Ascending aorta (tissue), 2 donors: ENCODE data around the gene RPL7L1. TPM values are rescaled to one million over a fixed set of nuclear protein-coding genes. Genes with fewer than 3 reads are reported as not detected.
"Not testable (repeated sequence)": the region's sequence is repeated elsewhere in the genome, so short reads cannot be mapped to it uniquely, and the experiment has no call there.

Source experiments
- DNase-seq, 2 donors: peaks; one replicate each; pipeline ENCODE4 v3.0.0-alpha.2; 2019; ENCODE audit warnings: low spot score in 2 of 2
- H3K27ac ChIP-seq, 2 donors: fragments of 200-600 bp; sonication (generic); one replicate each; pipeline ENCODE4 v1.5.1; 2016 to 2017; ENCODE audit warnings: mild to moderate bottlenecking in 1 of 2
- H3K27me3 ChIP-seq: fragments of 200-600 bp; sonication (generic); one replicate; pipeline ENCODE4 v1.5.1; 2017
- H3K36me3 ChIP-seq, 2 donors: fragments of 200-600 bp; sonication (generic); one replicate each; pipeline ENCODE4 v1.5.1; 2016
- H3K4me1 ChIP-seq, 2 donors: fragments of 200-600 bp; sonication (generic); one replicate each; pipeline ENCODE4 v1.5.1; 2016 to 2017; ENCODE audit warnings: mild to moderate bottlenecking in 1 of 2
- H3K4me3 ChIP-seq, 2 donors: fragments of 200-600 bp; sonication (generic); one replicate each; pipeline ENCODE4 v1.5.1; 2016 to 2017; ENCODE audit warnings: mild to moderate bottlenecking in 1 of 2
- H3K9me3 ChIP-seq, 2 donors: fragments of 200-600 bp; sonication (generic); one replicate each; pipeline ENCODE4 v1.5.1; 2016
- intact Hi-C: fragments of 100-400 bp; cut with DNase I; formaldehyde crosslinking; loops from one replicate; pipeline ENCODE4 v1.15.1; 2023
- total RNA-seq: library from RNA; depleted of rRNA; stranded (reverse); fragments of >200 nt; gene quantifications from one replicate; pipeline ENCODE4 v1.1.0, GENCODE V29; 2016
- TF ChIP-seq, protein P1 (sequence below), 3 experiments: fragments of 200-600 bp in 2 of 3; fragments of 450-650 bp in 1 of 3; sonication (generic) in 2 of 3; IDR thresholded peaks; one replicate each; pipeline ENCODE4 v1.5.1; 2016 to 2019; ENCODE audit warnings: antibody characterized with exemption in 3 of 3, mild to moderate bottlenecking in 1 of 3, moderate library complexity in 1 of 3

RPL7L1 gene
- total RNA-seq, 1 donor from 2014 or later, result 34.8 TPM

DNA sequence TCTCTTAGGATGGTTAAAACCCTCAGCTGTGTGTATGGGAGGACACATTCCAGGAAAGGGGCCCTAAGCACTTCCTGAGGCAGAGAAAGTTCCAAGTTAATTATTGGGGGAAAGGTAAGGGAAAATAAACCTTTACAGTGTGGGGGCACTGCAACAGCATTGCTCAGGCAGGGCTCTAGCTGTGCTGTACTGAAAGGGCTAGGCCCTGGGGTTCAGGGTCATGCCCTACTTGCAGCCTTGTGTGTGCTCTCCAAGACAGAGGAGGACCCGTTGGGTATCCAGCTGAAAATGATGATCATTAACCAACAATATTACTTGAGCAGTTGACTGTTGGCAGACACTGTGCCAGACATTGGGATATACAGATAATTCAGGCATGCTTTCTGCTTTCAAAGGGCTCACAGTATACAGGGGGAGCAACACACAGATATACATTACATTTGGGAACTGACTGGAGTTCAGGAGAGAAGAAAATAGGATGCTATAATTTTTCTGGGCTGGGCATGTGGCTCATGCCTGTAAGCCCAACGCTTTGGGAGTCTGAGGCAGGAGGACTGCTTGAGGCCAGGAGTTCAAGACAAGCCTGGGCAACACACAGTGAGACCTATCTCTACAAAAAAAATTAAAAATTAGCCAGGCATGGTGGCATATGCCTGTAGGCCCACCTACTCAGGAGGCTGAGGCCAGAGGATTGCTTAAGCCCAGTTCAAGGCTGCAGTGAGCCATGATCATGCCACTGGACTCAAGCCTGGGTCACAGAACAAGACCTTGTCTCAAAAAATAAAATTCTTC, 9.1 kb upstream of the RPL7L1 start:
- no peak for DNase-seq
- TF ChIP-seq, protein P1, sequence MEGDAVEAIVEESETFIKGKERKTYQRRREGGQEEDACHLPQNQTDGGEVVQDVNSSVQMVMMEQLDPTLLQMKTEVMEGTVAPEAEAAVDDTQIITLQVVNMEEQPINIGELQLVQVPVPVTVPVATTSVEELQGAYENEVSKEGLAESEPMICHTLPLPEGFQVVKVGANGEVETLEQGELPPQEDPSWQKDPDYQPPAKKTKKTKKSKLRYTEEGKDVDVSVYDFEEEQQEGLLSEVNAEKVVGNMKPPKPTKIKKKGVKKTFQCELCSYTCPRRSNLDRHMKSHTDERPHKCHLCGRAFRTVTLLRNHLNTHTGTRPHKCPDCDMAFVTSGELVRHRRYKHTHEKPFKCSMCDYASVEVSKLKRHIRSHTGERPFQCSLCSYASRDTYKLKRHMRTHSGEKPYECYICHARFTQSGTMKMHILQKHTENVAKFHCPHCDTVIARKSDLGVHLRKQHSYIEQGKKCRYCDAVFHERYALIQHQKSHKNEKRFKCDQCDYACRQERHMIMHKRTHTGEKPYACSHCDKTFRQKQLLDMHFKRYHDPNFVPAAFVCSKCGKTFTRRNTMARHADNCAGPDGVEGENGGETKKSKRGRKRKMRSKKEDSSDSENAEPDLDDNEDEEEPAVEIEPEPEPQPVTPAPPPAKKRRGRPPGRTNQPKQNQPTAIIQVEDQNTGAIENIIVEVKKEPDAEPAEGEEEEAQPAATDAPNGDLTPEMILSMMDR (IDR thresholded peaks at IDR 0.05), result no peak
- H3K4me1 ChIP-seq, result peaks cover 0 to under 1% of the 10 kb centered on the region in 2 donors
- no peaks in the 10 kb centered on the region for H3K9me3 ChIP-seq
- no peaks in the 10 kb centered on the region for H3K27me3 ChIP-seq
- no peak overlapping the region for H3K4me3 ChIP-seq
- H3K36me3 ChIP-seq, result peaks cover 6 to 30% of the 10 kb centered on the region in 2 donors
- no peak overlapping the region for H3K27ac ChIP-seq
- intact Hi-C loops, result no loop called here

GRCh38 chr6:42871711-42872110, 7.7 kb upstream of the RPL7L1 start:
- peaks cover 0 to under 1% of the 10 kb centered on the region in 2 donors for H3K4me1 ChIP-seq
- TF ChIP-seq, protein P1 (IDR thresholded peaks at IDR 0.05), result no peak
- H3K4me3 ChIP-seq, result no peak overlapping the region
- no peaks in the 10 kb centered on the region for H3K9me3 ChIP-seq
- H3K36me3 ChIP-seq, result peaks cover 4 to 19% of the 10 kb centered on the region in 2 donors
- DNase-seq, result no peak
- intact Hi-C loops, result no loop called here
- no peak overlapping the region for H3K27ac ChIP-seq
- H3K27me3 ChIP-seq, result no peaks in the 10 kb centered on the region

DNA sequence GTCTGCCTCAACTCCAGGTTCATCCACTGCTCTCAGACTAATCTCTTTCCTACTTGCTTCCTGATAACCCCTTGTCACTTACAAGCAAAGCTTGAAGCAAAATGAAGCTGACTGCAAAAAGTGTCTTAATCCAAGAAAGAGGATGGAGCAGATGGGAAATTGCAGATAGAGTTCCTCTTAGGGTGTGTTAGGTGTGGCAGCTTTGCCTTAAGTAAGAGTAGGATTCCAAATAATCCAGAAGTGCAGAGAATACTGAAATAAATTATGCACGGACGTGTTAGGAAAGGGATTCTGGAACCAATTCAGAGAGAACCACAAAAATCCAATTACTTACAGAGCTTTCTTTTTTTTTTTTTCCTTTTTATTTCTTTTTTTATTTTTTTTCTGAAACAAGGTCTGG, 6.1 kb upstream of the RPL7L1 start:
- Histone ChIP-seq H3K9me3 (no peaks in the 10 kb centered on the region), H3K4me1 (peaks cover 5 to 6% of the 10 kb centered on the region in 2 donors), H3K36me3 (peaks cover 0 to 10% of the 10 kb centered on the region in 2 donors), H3K27ac (no peak overlapping the region), H3K4me3 (no peak overlapping the region), H3K27me3 (no peaks in the 10 kb centered on the region)
- intact Hi-C loops, result no loop called here
- DNase-seq, result no peak
- TF ChIP-seq, protein P1 (IDR thresholded peaks at IDR 0.05), result no peak

DNA sequence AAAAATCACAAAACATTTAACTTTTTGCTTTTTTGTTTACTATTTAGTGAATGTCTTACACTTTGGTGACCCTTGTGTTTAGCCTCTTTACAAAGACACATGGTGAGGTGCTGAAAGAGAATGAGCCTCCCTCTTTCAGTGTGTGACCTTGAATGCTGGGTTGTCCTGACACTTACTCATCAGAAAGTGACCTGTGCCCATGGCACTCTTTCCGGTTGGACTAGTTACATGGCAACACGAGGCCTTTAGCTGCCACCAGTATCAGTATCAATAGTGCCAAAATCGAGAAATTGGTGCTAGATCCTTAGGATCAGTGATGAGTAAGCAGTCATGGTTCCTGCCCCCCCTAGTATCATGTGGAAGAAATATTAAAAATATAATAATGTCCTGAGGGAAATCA, 1.7 kb upstream of the RPL7L1 start:
- TF ChIP-seq, protein P1 (IDR thresholded peaks at IDR 0.05), result no peak
- H3K27me3 ChIP-seq, result no peaks in the 10 kb centered on the region
- no peak overlapping the region for H3K4me3 ChIP-seq
- H3K9me3 ChIP-seq, result no peaks in the 10 kb centered on the region
- H3K4me1 ChIP-seq, result peaks cover 5 to 18% of the 10 kb centered on the region in 2 donors
- H3K36me3 ChIP-seq, result peaks cover 9 to 11% of the 10 kb centered on the region in 2 donors
- intact Hi-C loops, result loop anchor here (1.0 to 5.0 kb wide), 4 partner anchors 95 to 216 kb away; partner anchors contain the start of genes BICRAL and TBCC
- peak overlapping the region; percentile 54 to 56 for H3K27ac ChIP-seq
- DNase-seq, result no peak

DNA sequence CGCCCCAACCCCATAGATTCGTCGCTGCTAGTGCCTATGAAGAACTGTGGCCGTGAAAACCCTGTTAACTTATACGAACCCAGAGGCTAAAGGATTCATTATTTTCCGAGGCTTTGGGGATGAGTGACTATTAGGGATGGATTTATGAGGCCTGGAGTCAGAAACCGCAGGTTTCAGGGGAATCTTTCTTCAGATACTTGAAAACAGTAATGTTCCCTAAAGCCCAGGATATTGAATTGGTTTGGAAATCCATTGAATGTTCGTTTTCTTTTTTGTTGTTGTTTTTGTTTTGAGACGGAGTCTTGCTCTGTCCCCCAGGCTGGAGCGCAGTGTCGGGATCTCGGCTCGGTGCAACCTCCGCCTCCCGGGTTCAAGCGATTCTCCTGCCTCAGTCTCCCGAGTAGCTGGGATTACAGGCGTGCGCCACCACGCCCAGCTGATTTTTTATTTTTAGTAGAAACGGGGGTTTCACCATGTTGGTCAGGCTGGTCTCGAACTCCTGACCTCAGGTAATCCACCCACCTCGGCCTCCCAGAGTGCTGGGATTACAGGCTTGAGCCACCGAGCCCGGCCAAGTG, 913 bp downstream of the RPL7L1 start:
- H3K27me3 ChIP-seq, DNase-seq, intact Hi-C loops, H3K9me3 ChIP-seq: not testable (repeated sequence)
- Histone ChIP-seq H3K27ac (peak overlapping the region; percentile 85 to 95), H3K4me3 (peak overlapping the region; percentile 65 to 66), H3K36me3 (peaks cover 35 to 36% of the 10 kb centered on the region in 2 donors), H3K4me1 (peaks cover 5 to 18% of the 10 kb centered on the region in 2 donors)

DNA sequence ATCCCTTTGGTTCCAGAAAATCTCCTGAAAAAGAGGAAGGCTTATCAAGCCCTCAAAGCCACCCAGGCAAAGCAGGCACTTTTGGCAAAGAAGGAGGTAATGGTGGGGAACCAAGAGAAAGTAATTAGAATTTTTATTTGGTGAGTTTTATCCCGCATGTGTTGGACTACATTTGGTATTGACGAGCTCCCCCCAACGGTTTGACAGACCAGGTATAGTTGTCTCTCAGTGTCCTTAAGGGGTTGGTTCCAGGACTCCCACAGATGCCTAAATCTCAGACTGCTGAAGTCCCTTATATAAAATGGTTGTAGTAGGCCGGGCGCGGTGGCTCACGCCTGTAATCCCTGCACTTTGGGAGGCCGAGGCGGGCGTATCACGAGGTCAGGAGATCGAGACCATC, 1.5 kb downstream of the RPL7L1 start:
- peak overlapping the region; percentile 85 to 95 for H3K27ac ChIP-seq
- DNase-seq, H3K9me3 ChIP-seq, H3K27me3 ChIP-seq, intact Hi-C loops: not testable (repeated sequence)
- peaks cover 5 to 18% of the 10 kb centered on the region in 2 donors for H3K4me1 ChIP-seq
- H3K36me3 ChIP-seq, result peaks cover 41 to 42% of the 10 kb centered on the region in 2 donors
- H3K4me3 ChIP-seq, result peak overlapping the region; percentile 65 to 66
